ENCODE data around the gene TXLNB.

GRCh38 chr6:139288496-139289040 lies 3.2 kb downstream of the TXLNB start:
- no peak for TF ChIP-seq BRF2 (CRISPR knock-in tag; IDR thresholded peaks at IDR 0.05)
- TF ChIP-seq BCL3 (CRISPR knock-in tag; IDR thresholded peaks at IDR 0.05): no peak
- TF ChIP-seq ZNF704 (CRISPR knock-in tag; IDR thresholded peaks at IDR 0.05; ENCODE audit: borderline replicate concordance): no peak
- no peak for TF ChIP-seq POLR2A (IDR thresholded peaks at IDR 0.05; ENCODE audit: insufficient read depth in 1 of 2, low read depth in 2 of 2, low read length in 2 of 2)

Measured in HepG2 (cell line).